ENCODE measurements around the gene TBC1D9. TPM values are rescaled to one million over a fixed set of nuclear protein-coding genes. Genes with fewer than 3 reads are reported as not detected.
A peak's percentile ranks its signal among the peaks of the same experiment; 100 is the strongest.
"Not testable (repeated sequence)": the region's sequence is repeated elsewhere in the genome, so short reads cannot be mapped to it uniquely, and the experiment has no call there.

The TBC1D9 gene
- total and polyA plus RNA-seq, 7 donors = 5.4 to 10.2 (median 8.2) TPM

GRCh38 chr4:140799686-140800225 lies 43.6 kb upstream of the TBC1D9 start:
- WGBS, 2 donors = 67 to 82% methylated on average over 5 of the region's 5 CpGs
- TF ChIP-seq POLR2AphosphoS5 (IDR thresholded peaks at IDR 0.05) (no peak), CTCF (IDR thresholded peaks at IDR 0.05) (no peak), EP300 (IDR thresholded peaks at IDR 0.05) (no peak), POLR2A (IDR thresholded peaks at IDR 0.05) (no peak)
- no peaks in the 10 kb centered on the region for H3K36me3 ChIP-seq
- no peaks in the 10 kb centered on the region for H3K4me1 ChIP-seq
- intact Hi-C loops (cut with DNase I) = no loop called here
- no peaks in the 10 kb centered on the region for H3K27me3 ChIP-seq
- DNase-seq = no peak
- no peak overlapping the region for H3K27ac ChIP-seq
- no peaks in the 10 kb centered on the region for H3K9me3 ChIP-seq
- no peak overlapping the region for H3K4me3 ChIP-seq

- Histone ChIP-seq H3K4me3 (no peak overlapping the region), H3K27me3 (no peaks in the 10 kb centered on the region), H3K9me3 (peaks cover 0 to 2% (median 0%) of the 10 kb centered on the region in 4 donors), H3K27ac (no peak overlapping the region), H3K36me3 (no peaks in the 10 kb centered on the region), H3K4me1 (no peaks in the 10 kb centered on the region)
- intact Hi-C loops (cut with DNase I) = no loop called here
- WGBS, 2 donors = 80% methylated on average over 2 of the region's 2 CpGs
- TF ChIP-seq EP300 (IDR thresholded peaks at IDR 0.05) = no peak
- TF ChIP-seq POLR2A (IDR thresholded peaks at IDR 0.05) = no peak
- TF ChIP-seq POLR2AphosphoS5 (IDR thresholded peaks at IDR 0.05) = no peak
- no peak for TF ChIP-seq CTCF (IDR thresholded peaks at IDR 0.05)
- no peak for DNase-seq
These were observed 37.1 kb upstream of the TBC1D9 start for GRCh38 chr4:140793291-140793690.

GRCh38 chr4:140790765-140791164 lies 34.6 kb upstream of the TBC1D9 start:
- Histone ChIP-seq H3K4me3 (no peak overlapping the region), H3K9me3 (peaks cover 0 to 4% (median 1%) of the 10 kb centered on the region in 4 donors), H3K36me3 (no peaks in the 10 kb centered on the region), H3K4me1 (no peaks in the 10 kb centered on the region), H3K27ac (peak overlapping the region in 2 of 4 donors; percentile 36 to 39), H3K27me3 (no peaks in the 10 kb centered on the region)
- whole genome bisulfite sequencing, 2 donors = 55 to 80% methylated on average over 3 of the region's 3 CpGs
- TF ChIP-seq EP300 (IDR thresholded peaks at IDR 0.05) (no peak), POLR2AphosphoS5 (IDR thresholded peaks at IDR 0.05) (peak in 1 of 4 donors; percentile 16)
- DNase-seq = no peak
- intact Hi-C loops (cut with DNase I) = no loop called here

GRCh38 chr4:140790171-140790570 lies 34.0 kb upstream of the TBC1D9 start:
- 62 to 82% methylated on average over 4 of the region's 4 CpGs for WGBS, 2 donors
- intact Hi-C loops (cut with DNase I) = no loop called here
- no peak for DNase-seq
- peak overlapping the region in 2 of 4 donors; percentile 36 to 39 for H3K27ac ChIP-seq
- H3K9me3 ChIP-seq = peaks cover 0 to 4% (median 1%) of the 10 kb centered on the region in 4 donors
- H3K36me3 ChIP-seq = no peaks in the 10 kb centered on the region
- TF ChIP-seq POLR2A (IDR thresholded peaks at IDR 0.05) (no peak), EP300 (IDR thresholded peaks at IDR 0.05) (no peak), CTCF (IDR thresholded peaks at IDR 0.05) (no peak), POLR2AphosphoS5 (IDR thresholded peaks at IDR 0.05) (no peak)
- H3K4me1 ChIP-seq = no peaks in the 10 kb centered on the region
- H3K27me3 ChIP-seq = no peaks in the 10 kb centered on the region
- no peak overlapping the region for H3K4me3 ChIP-seq

GRCh38 chr4:140789759-140790158 lies 33.6 kb upstream of the TBC1D9 start:
- 56 to 69% methylated on average over 5 of the region's 5 CpGs for WGBS, 2 donors
- H3K27me3 ChIP-seq = no peaks in the 10 kb centered on the region
- intact Hi-C loops (cut with DNase I) = no loop called here

GRCh38 chr4:140782787-140783186 lies 26.6 kb upstream of the TBC1D9 start:
- DNase-seq, H3K9me3 ChIP-seq: not testable (repeated sequence)

More at GRCh38 chr4:140789759-140790158, 33.6 kb upstream of the TBC1D9 start:
- TF ChIP-seq EP300 (IDR thresholded peaks at IDR 0.05) (peak in 1 of 4 donors; percentile 63), POLR2A (IDR thresholded peaks at IDR 0.05) (no peak), POLR2AphosphoS5 (IDR thresholded peaks at IDR 0.05) (peak in 1 of 4 donors; percentile 48)
- Histone ChIP-seq H3K36me3 (no peaks in the 10 kb centered on the region), H3K27ac (peak overlapping the region in 1 of 4 donors; percentile 36), H3K4me3 (no peak overlapping the region), H3K9me3 (peaks cover 0 to 4% (median 1%) of the 10 kb centered on the region in 4 donors), H3K4me1 (no peaks in the 10 kb centered on the region)
- no peak for DNase-seq

More at GRCh38 chr4:140782787-140783186, 26.6 kb upstream of the TBC1D9 start:
- H3K27me3 ChIP-seq; H3K36me3 ChIP-seq; H3K4me3 ChIP-seq; intact Hi-C loops (cut with DNase I); H3K27ac ChIP-seq; H3K4me1 ChIP-seq: not testable (repeated sequence)

Data from sigmoid colon (tissue), 7 donors.